PC-9 (cell line): ENCODE measurements around the gene DNAH9.

Experiments
- EZH2 ChIP-seq: fragments of 200-600 bp; sonication (generic); IDR thresholded peaks from 2 replicates; pipeline ENCODE4 v1.8.0; 2017; ENCODE audit warnings: antibody characterized with exemption, low read depth
- TF ChIP-seq, protein P1 (sequence below): fragments of 200-600 bp; sonication (generic); conservative IDR thresholded peaks from 2 replicates; pipeline ENCODE4 v1.6.1; 2017; ENCODE audit warnings: mixed run types, antibody characterized with exemption, mild to moderate bottlenecking, moderate library complexity

DNA sequence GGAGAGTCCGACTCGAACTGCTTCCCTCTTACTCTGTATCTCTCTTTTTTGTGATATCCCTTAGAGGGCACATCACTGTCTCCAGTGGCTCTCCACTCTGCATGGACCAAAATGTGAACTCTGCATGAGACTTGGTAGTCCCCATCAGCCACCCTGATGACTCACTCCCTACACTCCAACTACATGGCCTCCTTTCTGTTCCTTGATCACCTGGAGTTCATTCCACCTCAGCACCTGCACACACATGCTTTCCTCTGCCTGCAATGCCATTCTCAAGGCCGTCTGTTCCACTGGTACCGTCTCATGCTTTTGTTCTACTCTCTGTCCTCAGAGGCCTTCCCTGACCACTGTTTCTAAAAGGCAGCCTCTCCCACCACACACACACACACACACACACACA, 109.3 kb downstream of the DNAH9 start:
- TF ChIP-seq, protein P1, sequence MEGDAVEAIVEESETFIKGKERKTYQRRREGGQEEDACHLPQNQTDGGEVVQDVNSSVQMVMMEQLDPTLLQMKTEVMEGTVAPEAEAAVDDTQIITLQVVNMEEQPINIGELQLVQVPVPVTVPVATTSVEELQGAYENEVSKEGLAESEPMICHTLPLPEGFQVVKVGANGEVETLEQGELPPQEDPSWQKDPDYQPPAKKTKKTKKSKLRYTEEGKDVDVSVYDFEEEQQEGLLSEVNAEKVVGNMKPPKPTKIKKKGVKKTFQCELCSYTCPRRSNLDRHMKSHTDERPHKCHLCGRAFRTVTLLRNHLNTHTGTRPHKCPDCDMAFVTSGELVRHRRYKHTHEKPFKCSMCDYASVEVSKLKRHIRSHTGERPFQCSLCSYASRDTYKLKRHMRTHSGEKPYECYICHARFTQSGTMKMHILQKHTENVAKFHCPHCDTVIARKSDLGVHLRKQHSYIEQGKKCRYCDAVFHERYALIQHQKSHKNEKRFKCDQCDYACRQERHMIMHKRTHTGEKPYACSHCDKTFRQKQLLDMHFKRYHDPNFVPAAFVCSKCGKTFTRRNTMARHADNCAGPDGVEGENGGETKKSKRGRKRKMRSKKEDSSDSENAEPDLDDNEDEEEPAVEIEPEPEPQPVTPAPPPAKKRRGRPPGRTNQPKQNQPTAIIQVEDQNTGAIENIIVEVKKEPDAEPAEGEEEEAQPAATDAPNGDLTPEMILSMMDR: no peak
- TF ChIP-seq EZH2: no peak
